ENCODE results near the gene AKIP1.
"Not testable (repeated sequence)": the region's sequence is repeated elsewhere in the genome, so short reads cannot be mapped to it uniquely, and the experiment has no call there.

- not testable (repeated sequence) for TF ChIP-seq POLR2AphosphoS5 (IDR thresholded peaks at IDR 0.05; ENCODE audit: borderline replicate concordance, low read depth, low read length); EZH2 (IDR thresholded peaks at IDR 0.05)
These were observed 24.8 kb downstream of the AKIP1 start for GRCh38 chr11:8935789-8936188.
